GM12878 (cell line): ENCODE data around the gene TRIM26. TPM values are rescaled to one million over a fixed set of nuclear protein-coding genes. Genes with fewer than 3 reads are reported as not detected.

Experiments
- ATAC-seq: fragments of 200-7000 bp; cut with Tn5 transposase; 3 replicates; pipeline ENCODE4 v1.9.1; 2020; ENCODE audit warnings: mild to moderate bottlenecking, moderate library complexity
- BruUV-seq: library from RNA; stranded (reverse); fragments of 400-500 nt; replicated peaks from 2 replicates; lab custom pipeline; 2021; lab: Mats Ljungman, UMichigan
- CTCF ChIA-PET: fragments of 300-600 bp; sonication (Branson Sonifier 250); formaldehyde crosslinking; extraction: SDS; loops from one replicate; lab custom pipeline; 2021; ENCODE audit warnings: inconsistent platforms; lab: Yijun Ruan, JAX
- POLR2A ChIA-PET: fragments of 350-600 bp; formaldehyde crosslinking; extraction: SDS; loops from one replicate; lab custom pipeline; 2021; ENCODE audit warnings: inconsistent platforms; lab: Charles Lee
- RAD21 ChIA-PET: fragments of 300-600 bp; sonication (Branson Sonifier 250); formaldehyde crosslinking; loops from one replicate; lab custom pipeline; 2023; ENCODE audit warnings: antibody characterized with exemption; ENCODE audit not compliant: unreplicated experiment; lab: Charles Lee
- SMC1A ChIA-PET: fragments of 300-600 bp; sonication (Branson Sonifier 250); formaldehyde crosslinking; loops from one replicate; lab custom pipeline; 2023; ENCODE audit not compliant: unreplicated experiment, uncharacterized antibody; lab: Charles Lee
- DNase-seq: peaks from one replicate; pipeline ENCODE4 v3.0.0-alpha.2; 2011; ENCODE audit warnings: low read depth, low spot score
- FAIRE-seq: peaks from 3 replicates; lab custom pipeline; 2011; peaks lifted over from hg19 to GRCh38; lab: Jason Lieb, UNC
- H2AFZ ChIP-seq: 2 replicates; pipeline ENCODE4 v1.6.0; 2011; ENCODE audit warnings: low read depth, low read length, control low read depth; ENCODE audit not compliant: control insufficient read depth
- H3K27ac ChIP-seq: 2 replicates; pipeline ENCODE4 v1.5.1; 2011; ENCODE audit warnings: control low read depth; ENCODE audit not compliant: control insufficient read depth, insufficient read depth
- H3K27me3 ChIP-seq, 2 experiments: replicated peaks in 1 of 2; 2 replicates each; pipeline versions ENCODE4 v1.6.0 to v1.6.1; 2011; ENCODE audit warnings: low read length in 1 of 2; ENCODE audit not compliant: control insufficient read depth in 2 of 2, insufficient read depth in 2 of 2
- H3K36me3 ChIP-seq, 2 experiments: 2 replicates each; pipeline ENCODE4 v1.5.1; 2011; ENCODE audit warnings: low read length in 1 of 2; ENCODE audit not compliant: control insufficient read depth in 2 of 2, insufficient read depth in 2 of 2
- H3K4me1 ChIP-seq: 2 replicates; pipeline ENCODE4 v1.6.1; 2011; ENCODE audit warnings: mild to moderate bottlenecking, low read length, moderate library complexity, mixed read lengths; ENCODE audit not compliant: control insufficient read depth, insufficient read depth
- H3K4me2 ChIP-seq: 2 replicates; pipeline ENCODE4 v1.6.0; 2011; ENCODE audit warnings: control low read depth; ENCODE audit not compliant: control insufficient read depth, insufficient read depth
- H3K4me3 ChIP-seq: fragments of 200-600 bp; sonication (generic); 2 replicates; pipeline ENCODE4 v1.5.1; 2016
- H3K79me2 ChIP-seq: 2 replicates; pipeline ENCODE4 v1.6.0; 2011; ENCODE audit warnings: low read length; ENCODE audit not compliant: control insufficient read depth, insufficient read depth
- H3K9ac ChIP-seq: 2 replicates; pipeline ENCODE4 v1.8.0; 2011; ENCODE audit warnings: low read length, control low read depth, mixed read lengths; ENCODE audit not compliant: control insufficient read depth, insufficient read depth
- H3K9me3 ChIP-seq: replicated peaks from 3 replicates; pipeline ENCODE4 v1.5.1; 2011; ENCODE audit warnings: mild to moderate bottlenecking, low read length; ENCODE audit not compliant: control insufficient read depth, insufficient read depth
- H4K20me1 ChIP-seq: 2 replicates; pipeline ENCODE4 v1.6.0; 2011; ENCODE audit not compliant: control insufficient read depth, insufficient read depth
- BCL11A ChIP-seq: IDR thresholded peaks from 2 replicates; pipeline ENCODE4 v1.6.1; 2011; ENCODE audit warnings: low read depth, low read length
- BRCA1 ChIP-seq: IDR thresholded peaks from 2 replicates; pipeline ENCODE4 v1.6.1; 2011; ENCODE audit warnings: low read depth, low read length, improper control_type of control experiment
- CHD4 ChIP-seq: fragments of 200-600 bp; sonication (generic); IDR thresholded peaks from 2 replicates; pipeline ENCODE4 v1.6.1; 2016; ENCODE audit warnings: mild to moderate bottlenecking
- HDAC6 ChIP-seq: fragments of 200-600 bp; sonication (generic); IDR thresholded peaks from one replicate; pipeline ENCODE4 v1.8.0; 2017; ENCODE audit warnings: antibody characterized with exemption; ENCODE audit not compliant: unreplicated experiment
- IKZF2 ChIP-seq, 2 experiments: fragments of 450-650 bp; IDR thresholded peaks; 2 replicates each; pipeline ENCODE4 v1.6.1; 2017; ENCODE audit warnings: mild to moderate bottlenecking in 2 of 2, moderate library complexity in 2 of 2
- MTA2 ChIP-seq: fragments of 450-650 bp; IDR thresholded peaks from 2 replicates; pipeline ENCODE4 v1.6.1; 2016; ENCODE audit warnings: low read depth, mild to moderate bottlenecking, moderate library complexity
- NR2C1 ChIP-seq: fragments of 450-650 bp; IDR thresholded peaks from 2 replicates; pipeline ENCODE4 v1.6.1; 2017; ENCODE audit warnings: antibody characterized with exemption, mild to moderate bottlenecking, moderate library complexity
- PAX8 ChIP-seq: fragments of 450-650 bp; IDR thresholded peaks from 2 replicates; pipeline ENCODE4 v1.6.1; 2017; ENCODE audit warnings: mild to moderate bottlenecking, moderate library complexity
- POLR2AphosphoS5 ChIP-seq: IDR thresholded peaks from 2 replicates; pipeline ENCODE4 v1.6.1; 2011; ENCODE audit warnings: mild to moderate bottlenecking, low read length, inconsistent platforms
- RFX5 ChIP-seq: IDR thresholded peaks from 2 replicates; pipeline ENCODE4 v1.6.1; 2011; ENCODE audit warnings: low read depth, low read length, improper control_type of control experiment
- RUNX3 ChIP-seq: IDR thresholded peaks from 2 replicates; pipeline ENCODE4 v1.6.1; 2012; ENCODE audit warnings: low read length, inconsistent platforms
- SRF ChIP-seq, 2 experiments: IDR thresholded peaks; 2 replicates each; pipeline ENCODE4 v1.6.1; 2011; ENCODE audit warnings: low read depth in 2 of 2, low read length in 2 of 2, mild to moderate bottlenecking in 1 of 2, moderate library complexity in 1 of 2
- YY1 ChIP-seq: IDR thresholded peaks from 2 replicates; pipeline ENCODE4 v1.6.1; 2011; ENCODE audit warnings: low read depth, mild to moderate bottlenecking, low read length
- ZBED1 ChIP-seq: IDR thresholded peaks from 2 replicates; pipeline ENCODE4 v1.6.1; 2016; ENCODE audit warnings: borderline replicate concordance
- WGBS: methylation state at CpG from one replicate; pipeline ENCODE4 v1.1.6; 2016; ENCODE audit warnings: low lambda C conversion rate; ENCODE audit not compliant: insufficient replicate concordance, insufficient coverage; ENCODE audit errors: missing lambda C conversion rate; 5-methylcytosine and 5-hydroxymethylcytosine counted together
- in situ Hi-C: fragments of 300-500 bp; cut with MboI; formaldehyde crosslinking; loops from 9 replicates; pipeline ENCODE4 v1.14.3; 2018; ENCODE audit warnings: mixed read lengths
- intact Hi-C: fragments of 100-400 bp; cut with micrococcal nuclease; formaldehyde crosslinking; loops from one replicate; pipeline ENCODE4 v1.14.2; 2022; ENCODE audit not compliant: unreplicated experiment
- polyA plus RNA-seq, 11 experiments: library from polyadenylated mRNA; depleted of rRNA in 4 of 11; unstranded in 6 of 11; stranded (reverse) in 5 of 11; fragments of >200 nt; fragmentation: Nextera tagmentation in 4 of 11; fragmentation: Illumina TruSeq in 1 of 11; extraction: Ambion mirVana in 4 of 11; extraction: Trizol in 1 of 11; gene quantifications; 1 replicate in 1 of 11; 2 replicates in 10 of 11; pipeline versions ENCODE4 v1.2.1 to v1.2.3, GENCODE V29; 2011 to 2016; ENCODE audit warnings: inconsistent platforms in 2 of 11, missing spikeins in 2 of 11, low read depth in 1 of 11
- total RNA-seq, 4 experiments: library from RNA; depleted of rRNA in 3 of 4; stranded (reverse); fragments of >200 nt in 3 of 4; fragmentation: Illumina TruSeq in 1 of 4; extraction: Trizol in 1 of 4; gene quantifications; 2 replicates each; pipeline versions ENCODE4 v1.2.1 to v1.2.3, GENCODE V29; 2013 to 2021
- TF ChIP-seq, protein P1 (sequence below): fragments of 150-350 bp; IDR thresholded peaks from 2 replicates; pipeline ENCODE4 v1.6.1; 2014; ENCODE audit warnings: mild to moderate bottlenecking, low read depth, low read length
- TF ChIP-seq, protein P2 (sequence below): fragments of 450-650 bp; IDR thresholded peaks from 2 replicates; pipeline ENCODE4 v1.6.1; 2017; ENCODE audit warnings: low read depth, mild to moderate bottlenecking, moderate library complexity
- TF ChIP-seq, protein P3 (sequence below): fragments of 450-650 bp; IDR thresholded peaks from 2 replicates; pipeline ENCODE4 v1.6.1; 2017; ENCODE audit warnings: mild to moderate bottlenecking, moderate library complexity

The TRIM26 gene
- total and polyA plus RNA-seq, 10 of the 15 experiments (the other 5 are each of a cell fraction or from before 2014, with no cell fraction given), result 13.1 to 79.6 (median 63.6) TPM

DNA sequence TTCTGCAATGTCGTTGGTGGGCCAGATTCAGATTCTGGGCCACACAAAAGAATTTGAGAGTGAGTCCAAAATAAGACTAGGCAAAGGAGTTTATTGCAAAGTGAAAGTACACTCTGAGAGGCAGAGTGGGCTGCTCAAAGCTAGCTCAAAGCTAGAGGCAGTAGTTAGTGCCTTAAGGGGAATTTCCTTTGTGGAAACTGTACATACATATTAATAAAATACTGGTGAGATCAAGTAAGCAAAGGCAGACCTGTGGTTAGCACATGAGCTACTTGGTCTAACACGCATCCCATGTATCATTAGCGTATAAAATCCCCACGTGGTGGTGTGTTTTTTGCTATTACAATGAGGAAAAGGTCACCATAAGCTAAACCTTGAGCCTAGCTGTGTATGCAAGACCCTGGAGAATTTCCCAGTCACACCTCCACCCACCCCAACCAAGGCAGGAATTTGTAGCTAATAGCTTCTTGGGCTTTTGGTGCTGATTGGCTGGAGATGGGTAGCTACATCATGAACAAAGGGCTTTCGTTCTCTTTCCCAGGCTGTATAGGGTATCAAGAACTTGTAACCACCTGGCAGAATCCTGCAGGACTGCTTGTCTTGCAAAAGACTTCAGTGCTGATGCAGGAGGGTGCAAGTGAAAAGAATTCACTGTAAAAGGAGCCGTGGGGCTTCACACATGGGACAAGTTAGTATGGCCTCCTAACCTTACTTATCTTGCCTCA is 14.7 kb upstream of the TRIM26 start:
- no TSS peak for BruUV-seq
- Histone ChIP-seq H4K20me1 (no peaks in the 10 kb centered on the region), H3K79me2 (no peaks in the 10 kb centered on the region), H2AFZ (peak overlapping the region; percentile 54), H3K4me3 (no peak overlapping the region), H3K27ac (no peak overlapping the region), H3K36me3 (no peaks in the 10 kb centered on the region), H3K27me3 (no peaks in the 10 kb centered on the region), H3K4me1 (no peaks in the 10 kb centered on the region), H3K9ac (no peak overlapping the region), H3K9me3 (peaks cover 4% of the 10 kb centered on the region), H3K4me2 (0 out of 2 replicates have a peak overlapping the region, but pooled peaks have one; percentile 4)
- ChIA-PET POLR2A (interaction anchor here (0.6 to 2.0 kb wide), 7 partner anchors 10 to 656 kb away, joined by 3 to 20 read pairs (median 3); partner anchors contain the start of genes TRIM26 and TRIM39), SMC1A (interaction anchor here (0.8 to 3.2 kb wide), 9 partner anchors 9 to 98 kb away, joined by 3 to 24 read pairs (median 4); partner anchors contain the start of gene TRIM26), RAD21 (interaction anchor here (0.9 to 2.3 kb wide), 7 partner anchors 9 to 172 kb away, joined by 3 to 17 read pairs (median 4); partner anchors contain the start of gene TRIM26), CTCF (interaction anchor here (0.7 to 3.5 kb wide), 12 partner anchors 9 to 226 kb away, joined by 3 to 47 read pairs (median 4); no protein-coding TSS in a partner anchor)
- intact Hi-C loops, result no loop called here
- ATAC-seq, result peak; percentile 93
- 11% methylated on average over 6 of the region's 6 CpGs for WGBS
- FAIRE-seq, result no peak
- DNase-seq, result peak; percentile 17
- in situ Hi-C loops, result no loop called here
- peak; percentile 29; the same call in 1 of the 2 replicates for TF ChIP-seq ZBED1
- TF ChIP-seq SRF (IDR thresholded peaks at IDR 0.05; ENCODE audit: low read depth in 2 of 2, low read length in 2 of 2), result no peak
- TF ChIP-seq MTA2, result peak; percentile 36; the same call in 1 of the 2 replicates
- no peak for TF ChIP-seq CHD4
- no peak for TF ChIP-seq PAX8
- TF ChIP-seq RUNX3, result peak; percentile 51; the same call in 1 of the 2 replicates
- TF ChIP-seq BCL11A, result 0 out of 2 replicates have a peak, but pooled peaks have one; percentile 16
- no peak for TF ChIP-seq BRCA1
- no peak for TF ChIP-seq YY1
- TF ChIP-seq, protein P1, sequence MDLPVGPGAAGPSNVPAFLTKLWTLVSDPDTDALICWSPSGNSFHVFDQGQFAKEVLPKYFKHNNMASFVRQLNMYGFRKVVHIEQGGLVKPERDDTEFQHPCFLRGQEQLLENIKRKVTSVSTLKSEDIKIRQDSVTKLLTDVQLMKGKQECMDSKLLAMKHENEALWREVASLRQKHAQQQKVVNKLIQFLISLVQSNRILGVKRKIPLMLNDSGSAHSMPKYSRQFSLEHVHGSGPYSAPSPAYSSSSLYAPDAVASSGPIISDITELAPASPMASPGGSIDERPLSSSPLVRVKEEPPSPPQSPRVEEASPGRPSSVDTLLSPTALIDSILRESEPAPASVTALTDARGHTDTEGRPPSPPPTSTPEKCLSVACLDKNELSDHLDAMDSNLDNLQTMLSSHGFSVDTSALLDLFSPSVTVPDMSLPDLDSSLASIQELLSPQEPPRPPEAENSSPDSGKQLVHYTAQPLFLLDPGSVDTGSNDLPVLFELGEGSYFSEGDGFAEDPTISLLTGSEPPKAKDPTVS, result no peak
- no peak for TF ChIP-seq IKZF2 (IDR thresholded peaks at IDR 0.05)
- TF ChIP-seq NR2C1, result no peak
- TF ChIP-seq, protein P2, sequence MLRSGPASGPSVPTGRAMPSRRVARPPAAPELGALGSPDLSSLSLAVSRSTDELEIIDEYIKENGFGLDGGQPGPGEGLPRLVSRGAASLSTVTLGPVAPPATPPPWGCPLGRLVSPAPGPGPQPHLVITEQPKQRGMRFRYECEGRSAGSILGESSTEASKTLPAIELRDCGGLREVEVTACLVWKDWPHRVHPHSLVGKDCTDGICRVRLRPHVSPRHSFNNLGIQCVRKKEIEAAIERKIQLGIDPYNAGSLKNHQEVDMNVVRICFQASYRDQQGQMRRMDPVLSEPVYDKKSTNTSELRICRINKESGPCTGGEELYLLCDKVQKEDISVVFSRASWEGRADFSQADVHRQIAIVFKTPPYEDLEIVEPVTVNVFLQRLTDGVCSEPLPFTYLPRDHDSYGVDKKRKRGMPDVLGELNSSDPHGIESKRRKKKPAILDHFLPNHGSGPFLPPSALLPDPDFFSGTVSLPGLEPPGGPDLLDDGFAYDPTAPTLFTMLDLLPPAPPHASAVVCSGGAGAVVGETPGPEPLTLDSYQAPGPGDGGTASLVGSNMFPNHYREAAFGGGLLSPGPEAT, result peak; percentile 48; the same call in 1 of the 2 replicates
- TF ChIP-seq, protein P3, sequence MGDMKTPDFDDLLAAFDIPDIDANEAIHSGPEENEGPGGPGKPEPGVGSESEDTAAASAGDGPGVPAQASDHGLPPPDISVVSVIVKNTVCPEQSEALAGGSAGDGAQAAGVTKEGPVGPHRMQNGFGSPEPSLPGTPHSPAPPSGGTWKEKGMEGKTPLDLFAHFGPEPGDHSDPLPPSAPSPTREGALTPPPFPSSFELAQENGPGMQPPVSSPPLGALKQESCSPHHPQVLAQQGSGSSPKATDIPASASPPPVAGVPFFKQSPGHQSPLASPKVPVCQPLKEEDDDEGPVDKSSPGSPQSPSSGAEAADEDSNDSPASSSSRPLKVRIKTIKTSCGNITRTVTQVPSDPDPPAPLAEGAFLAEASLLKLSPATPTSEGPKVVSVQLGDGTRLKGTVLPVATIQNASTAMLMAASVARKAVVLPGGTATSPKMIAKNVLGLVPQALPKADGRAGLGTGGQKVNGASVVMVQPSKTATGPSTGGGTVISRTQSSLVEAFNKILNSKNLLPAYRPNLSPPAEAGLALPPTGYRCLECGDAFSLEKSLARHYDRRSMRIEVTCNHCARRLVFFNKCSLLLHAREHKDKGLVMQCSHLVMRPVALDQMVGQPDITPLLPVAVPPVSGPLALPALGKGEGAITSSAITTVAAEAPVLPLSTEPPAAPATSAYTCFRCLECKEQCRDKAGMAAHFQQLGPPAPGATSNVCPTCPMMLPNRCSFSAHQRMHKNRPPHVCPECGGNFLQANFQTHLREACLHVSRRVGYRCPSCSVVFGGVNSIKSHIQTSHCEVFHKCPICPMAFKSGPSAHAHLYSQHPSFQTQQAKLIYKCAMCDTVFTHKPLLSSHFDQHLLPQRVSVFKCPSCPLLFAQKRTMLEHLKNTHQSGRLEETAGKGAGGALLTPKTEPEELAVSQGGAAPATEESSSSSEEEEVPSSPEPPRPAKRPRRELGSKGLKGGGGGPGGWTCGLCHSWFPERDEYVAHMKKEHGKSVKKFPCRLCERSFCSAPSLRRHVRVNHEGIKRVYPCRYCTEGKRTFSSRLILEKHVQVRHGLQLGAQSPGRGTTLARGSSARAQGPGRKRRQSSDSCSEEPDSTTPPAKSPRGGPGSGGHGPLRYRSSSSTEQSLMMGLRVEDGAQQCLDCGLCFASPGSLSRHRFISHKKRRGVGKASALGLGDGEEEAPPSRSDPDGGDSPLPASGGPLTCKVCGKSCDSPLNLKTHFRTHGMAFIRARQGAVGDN, result 0 out of 2 replicates have a peak, but pooled peaks have one; percentile 15
- TF ChIP-seq RFX5, result no peak
- 0 out of 2 replicates have a peak, but pooled peaks have one; percentile 49 for TF ChIP-seq POLR2AphosphoS5
- TF ChIP-seq HDAC6, result no peak
